WTC11 (cell line): Measurements from ENCODE around the gene LPCAT4.

Experiments
- NR2C2 ChIP-seq: sonication (generic); formaldehyde crosslinking; IDR thresholded peaks from 2 replicates; pipeline ENCODE4 v1.8.0; 2022; ENCODE audit warnings: mild to moderate bottlenecking, missing genetic modification reagents
- TCF7 ChIP-seq: sonication (generic); formaldehyde crosslinking; IDR thresholded peaks from 2 replicates; pipeline ENCODE4 v1.8.0; 2022; ENCODE audit warnings: mild to moderate bottlenecking, low read depth, missing genetic modification reagents, moderate library complexity
- ZBTB21 ChIP-seq: sonication (generic); formaldehyde crosslinking; IDR thresholded peaks from 2 replicates; pipeline ENCODE4 v1.8.1; 2023; ENCODE audit warnings: mild to moderate bottlenecking, missing genetic modification reagents, borderline replicate concordance
- TF ChIP-seq, protein P1 (sequence below): sonication (generic); formaldehyde crosslinking; IDR thresholded peaks from 2 replicates; pipeline ENCODE4 v1.8.0; 2023; ENCODE audit warnings: missing genetic modification reagents
- TF ChIP-seq, protein P2 (sequence below): sonication (generic); formaldehyde crosslinking; IDR thresholded peaks from 2 replicates; pipeline ENCODE4 v1.8.0; 2022; ENCODE audit warnings: mild to moderate bottlenecking, missing genetic modification reagents
- TF ChIP-seq, protein P3 (sequence below): fragments of 200-600 bp; IDR thresholded peaks from 2 replicates; pipeline ENCODE4 v1.8.0; 2022; ENCODE audit warnings: antibody characterized with exemption

DNA sequence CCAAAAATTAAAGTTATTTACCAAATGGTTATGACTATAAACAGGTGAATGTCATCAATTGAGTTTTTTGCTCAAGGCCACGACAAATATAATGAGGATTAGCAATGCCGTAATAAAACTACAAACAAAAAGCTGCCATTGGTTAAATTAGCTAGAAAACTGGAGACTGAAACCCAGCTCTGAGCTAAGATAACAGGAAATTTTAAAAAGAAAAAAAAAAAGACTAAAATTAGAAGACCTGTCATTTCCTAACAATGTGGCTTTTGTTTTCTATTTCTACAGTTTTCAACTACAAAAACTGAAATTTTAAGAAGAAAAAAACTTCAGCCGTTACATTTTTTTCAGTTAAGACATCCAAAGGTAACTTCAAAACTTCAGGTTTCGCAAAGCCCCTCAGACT lies 39.1 kb downstream of the LPCAT4 start:
- TF ChIP-seq TCF7 (CRISPR knock-in tag) (no peak), NR2C2 (CRISPR knock-in tag) (no peak), ZBTB21 (CRISPR knock-in tag) (no peak)
- TF ChIP-seq, protein P1, sequence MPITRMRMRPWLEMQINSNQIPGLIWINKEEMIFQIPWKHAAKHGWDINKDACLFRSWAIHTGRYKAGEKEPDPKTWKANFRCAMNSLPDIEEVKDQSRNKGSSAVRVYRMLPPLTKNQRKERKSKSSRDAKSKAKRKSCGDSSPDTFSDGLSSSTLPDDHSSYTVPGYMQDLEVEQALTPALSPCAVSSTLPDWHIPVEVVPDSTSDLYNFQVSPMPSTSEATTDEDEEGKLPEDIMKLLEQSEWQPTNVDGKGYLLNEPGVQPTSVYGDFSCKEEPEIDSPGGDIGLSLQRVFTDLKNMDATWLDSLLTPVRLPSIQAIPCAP (CRISPR knock-in tag) = no peak
- TF ChIP-seq, protein P2, sequence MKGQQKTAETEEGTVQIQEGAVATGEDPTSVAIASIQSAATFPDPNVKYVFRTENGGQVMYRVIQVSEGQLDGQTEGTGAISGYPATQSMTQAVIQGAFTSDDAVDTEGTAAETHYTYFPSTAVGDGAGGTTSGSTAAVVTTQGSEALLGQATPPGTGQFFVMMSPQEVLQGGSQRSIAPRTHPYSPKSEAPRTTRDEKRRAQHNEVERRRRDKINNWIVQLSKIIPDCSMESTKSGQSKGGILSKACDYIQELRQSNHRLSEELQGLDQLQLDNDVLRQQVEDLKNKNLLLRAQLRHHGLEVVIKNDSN (CRISPR knock-in tag) = no peak
- TF ChIP-seq, protein P3, sequence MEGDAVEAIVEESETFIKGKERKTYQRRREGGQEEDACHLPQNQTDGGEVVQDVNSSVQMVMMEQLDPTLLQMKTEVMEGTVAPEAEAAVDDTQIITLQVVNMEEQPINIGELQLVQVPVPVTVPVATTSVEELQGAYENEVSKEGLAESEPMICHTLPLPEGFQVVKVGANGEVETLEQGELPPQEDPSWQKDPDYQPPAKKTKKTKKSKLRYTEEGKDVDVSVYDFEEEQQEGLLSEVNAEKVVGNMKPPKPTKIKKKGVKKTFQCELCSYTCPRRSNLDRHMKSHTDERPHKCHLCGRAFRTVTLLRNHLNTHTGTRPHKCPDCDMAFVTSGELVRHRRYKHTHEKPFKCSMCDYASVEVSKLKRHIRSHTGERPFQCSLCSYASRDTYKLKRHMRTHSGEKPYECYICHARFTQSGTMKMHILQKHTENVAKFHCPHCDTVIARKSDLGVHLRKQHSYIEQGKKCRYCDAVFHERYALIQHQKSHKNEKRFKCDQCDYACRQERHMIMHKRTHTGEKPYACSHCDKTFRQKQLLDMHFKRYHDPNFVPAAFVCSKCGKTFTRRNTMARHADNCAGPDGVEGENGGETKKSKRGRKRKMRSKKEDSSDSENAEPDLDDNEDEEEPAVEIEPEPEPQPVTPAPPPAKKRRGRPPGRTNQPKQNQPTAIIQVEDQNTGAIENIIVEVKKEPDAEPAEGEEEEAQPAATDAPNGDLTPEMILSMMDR = no peak
